HEK293 (cell line): Measurements from ENCODE around the gene HMGB1.
A peak's percentile ranks its signal among the peaks of the same experiment; 100 is the strongest.

Source experiments
- CTCF ChIA-PET: fragments of 350-600 bp; formaldehyde crosslinking; extraction: SDS; loops from one replicate; lab custom pipeline; 2021; ENCODE audit warnings: antibody characterized with exemption; lab: Yijun Ruan, JAX
- POLR2A ChIA-PET: fragments of 300-600 bp; formaldehyde crosslinking; extraction: SDS; loops from one replicate; lab custom pipeline; 2020; ENCODE audit warnings: antibody characterized with exemption, inconsistent platforms; lab: Yijun Ruan, JAX
- H3K27ac ChIP-seq: fragments of 200-500 bp; sonication (Bioruptor generic); 2 replicates; pipeline ENCODE4 v1.5.1; 2014; ENCODE audit warnings: low read depth, low read length, control low read depth, inconsistent platforms; ENCODE audit errors: extremely low read depth
- H3K36me3 ChIP-seq, 2 experiments: fragments of 200-500 bp in 1 of 2; sonication (Bioruptor generic) in 1 of 2; 1 replicate in 1 of 2; 2 replicates in 1 of 2; pipeline ENCODE4 v1.5.1; 2014 to 2017; ENCODE audit warnings: inconsistent platforms in 2 of 2, low read length in 2 of 2; ENCODE audit not compliant: control insufficient read depth in 2 of 2, insufficient read depth in 1 of 2
- H3K4me1 ChIP-seq: fragments of 200-500 bp; sonication (Bioruptor generic); 2 replicates; pipeline ENCODE4 v1.5.1; 2014; ENCODE audit warnings: mild to moderate bottlenecking, low read length, inconsistent platforms; ENCODE audit not compliant: control insufficient read depth, insufficient read depth
- H3K4me3 ChIP-seq: 2 replicates; pipeline ENCODE4 v1.5.1; 2011; ENCODE audit warnings: low read depth, mild to moderate bottlenecking, control low read depth, low read length, moderate library complexity
- H3K9me3 ChIP-seq: fragments of 200-500 bp; sonication (Bioruptor generic); 2 replicates; pipeline ENCODE4 v1.5.1; 2014; ENCODE audit warnings: low read depth, low read length, inconsistent platforms; ENCODE audit not compliant: control insufficient read depth, insufficient read depth
- KLF16 ChIP-seq: fragments of 450-650 bp; formaldehyde crosslinking; IDR thresholded peaks from 2 replicates; pipeline ENCODE4 v1.5.1; 2017; ENCODE audit warnings: missing biosample characterization, missing genetic modification characterization
- SCRT2 ChIP-seq: fragments of 450-650 bp; formaldehyde crosslinking; IDR thresholded peaks from 2 replicates; pipeline ENCODE4 v1.5.1; 2016; ENCODE audit warnings: missing biosample characterization, missing genetic modification characterization
- WT1 ChIP-seq: fragments of 450-650 bp; formaldehyde crosslinking; IDR thresholded peaks from 2 replicates; pipeline ENCODE4 v1.5.1; 2016; ENCODE audit warnings: missing biosample characterization, missing genetic modification characterization
- ZBTB17 ChIP-seq: fragments of 450-650 bp; formaldehyde crosslinking; IDR thresholded peaks from 2 replicates; pipeline ENCODE4 v1.5.1; 2016; ENCODE audit warnings: missing biosample characterization, missing genetic modification characterization
- ZBTB7A ChIP-seq: fragments of 450-650 bp; formaldehyde crosslinking; IDR thresholded peaks from 2 replicates; pipeline ENCODE4 v1.5.1; 2016; ENCODE audit warnings: low read depth, missing biosample characterization, missing genetic modification characterization
- ZFP69B ChIP-seq: fragments of 450-650 bp; formaldehyde crosslinking; IDR thresholded peaks from 2 replicates; pipeline ENCODE4 v1.5.1; 2016; ENCODE audit warnings: missing biosample characterization, missing genetic modification characterization
- ZNF10 ChIP-seq: fragments of 450-650 bp; formaldehyde crosslinking; IDR thresholded peaks from 2 replicates; pipeline ENCODE4 v1.5.1; 2017; ENCODE audit warnings: missing biosample characterization, missing genetic modification characterization
- ZNF140 ChIP-seq: fragments of 450-650 bp; formaldehyde crosslinking; IDR thresholded peaks from 2 replicates; pipeline ENCODE4 v1.5.1; 2016; ENCODE audit warnings: missing biosample characterization, missing genetic modification characterization
- ZNF146 ChIP-seq: fragments of 450-650 bp; formaldehyde crosslinking; IDR thresholded peaks from 2 replicates; pipeline ENCODE4 v1.5.1; 2016; ENCODE audit warnings: missing biosample characterization, missing genetic modification characterization
- ZNF148 ChIP-seq: fragments of 450-650 bp; formaldehyde crosslinking; IDR thresholded peaks from 2 replicates; pipeline ENCODE4 v1.5.0; 2017; ENCODE audit warnings: missing biosample characterization, missing genetic modification characterization, borderline replicate concordance
- ZNF211 ChIP-seq: fragments of 450-650 bp; formaldehyde crosslinking; IDR thresholded peaks from 2 replicates; pipeline ENCODE4 v1.5.1; 2016; ENCODE audit warnings: low read depth, missing biosample characterization, missing genetic modification characterization
- ZNF248 ChIP-seq: fragments of 450-650 bp; formaldehyde crosslinking; IDR thresholded peaks from 2 replicates; pipeline ENCODE4 v1.5.1; 2017; ENCODE audit warnings: missing biosample characterization, missing genetic modification characterization
- ZNF341 ChIP-seq: fragments of 450-650 bp; formaldehyde crosslinking; IDR thresholded peaks from 2 replicates; pipeline ENCODE4; 2016; ENCODE audit warnings: low read depth, missing biosample characterization, missing genetic modification characterization
- ZNF354C ChIP-seq: fragments of 450-650 bp; formaldehyde crosslinking; IDR thresholded peaks from 2 replicates; pipeline ENCODE4 v1.5.1; 2016; ENCODE audit warnings: missing biosample characterization, missing genetic modification characterization, low read depth, borderline replicate concordance
- ZNF521 ChIP-seq: fragments of 450-650 bp; formaldehyde crosslinking; IDR thresholded peaks from 2 replicates; pipeline ENCODE4 v1.5.1; 2017; ENCODE audit warnings: missing biosample characterization, mild to moderate bottlenecking, missing genetic modification characterization
- ZNF596 ChIP-seq: fragments of 450-650 bp; IDR thresholded peaks from 2 replicates; pipeline ENCODE4 v1.5.0; 2018; ENCODE audit warnings: missing biosample characterization, mild to moderate bottlenecking, missing genetic modification characterization, moderate library complexity
- ZNF623 ChIP-seq: fragments of 450-650 bp; formaldehyde crosslinking; IDR thresholded peaks from 2 replicates; pipeline ENCODE4 v1.5.1; 2016; ENCODE audit warnings: missing biosample characterization, missing genetic modification characterization
- ZNF704 ChIP-seq: fragments of 450-650 bp; formaldehyde crosslinking; IDR thresholded peaks from 2 replicates; pipeline ENCODE4 v1.5.1; 2016; ENCODE audit warnings: missing biosample characterization, missing genetic modification characterization
- ZXDB ChIP-seq: fragments of 450-650 bp; formaldehyde crosslinking; IDR thresholded peaks from 2 replicates; pipeline ENCODE4 v1.5.1; 2016; ENCODE audit warnings: missing biosample characterization, missing genetic modification characterization
- TF ChIP-seq, protein P1 (sequence below): fragments of 450-650 bp; formaldehyde crosslinking; IDR thresholded peaks from 2 replicates; pipeline ENCODE4 v1.5.1; 2016; ENCODE audit warnings: missing biosample characterization, missing genetic modification characterization
- TF ChIP-seq, protein P2 (sequence below): fragments of 450-650 bp; formaldehyde crosslinking; IDR thresholded peaks from 2 replicates; pipeline ENCODE4 v1.5.1; 2016; ENCODE audit warnings: missing biosample characterization, missing genetic modification characterization
- TF ChIP-seq, protein P3 (sequence below): fragments of 450-650 bp; formaldehyde crosslinking; IDR thresholded peaks from 2 replicates; pipeline ENCODE4; 2016; ENCODE audit warnings: missing biosample characterization, missing genetic modification characterization
- TF ChIP-seq, protein P4 (sequence below): fragments of 450-650 bp; IDR thresholded peaks from 2 replicates; pipeline ENCODE4 v1.5.1; 2018; ENCODE audit warnings: missing biosample characterization, mild to moderate bottlenecking, missing genetic modification characterization

Gene HMGB1

GRCh38 chr13:30477346-30478195 lies 11.8 kb upstream of the HMGB1 start:
- TF ChIP-seq, protein P1, sequence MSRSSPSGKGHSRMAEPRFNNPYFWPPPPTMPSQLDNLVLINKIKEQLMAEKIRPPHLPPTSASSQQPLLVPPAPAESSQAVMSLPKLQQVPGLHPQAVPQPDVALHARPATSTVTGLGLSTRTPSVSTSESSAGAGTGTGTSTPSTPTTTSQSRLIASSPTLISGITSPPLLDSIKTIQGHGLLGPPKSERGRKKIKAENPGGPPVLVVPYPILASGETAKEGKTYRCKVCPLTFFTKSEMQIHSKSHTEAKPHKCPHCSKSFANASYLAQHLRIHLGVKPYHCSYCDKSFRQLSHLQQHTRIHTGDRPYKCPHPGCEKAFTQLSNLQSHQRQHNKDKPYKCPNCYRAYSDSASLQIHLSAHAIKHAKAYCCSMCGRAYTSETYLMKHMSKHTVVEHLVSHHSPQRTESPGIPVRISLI (tag by site-specific recombination): no peak
- no peak for TF ChIP-seq ZXDB
- no peak for TF ChIP-seq ZNF354C (tag by site-specific recombination)
- no peak for TF ChIP-seq ZNF521 (tag by site-specific recombination)
- TF ChIP-seq ZNF211 (tag by site-specific recombination): no peak
- TF ChIP-seq WT1 (tag by site-specific recombination): no peak
- no peak for TF ChIP-seq ZNF248
- no peak for TF ChIP-seq ZNF623 (tag by site-specific recombination)
- TF ChIP-seq, all 188 proteins: peak for 0
- POLR2A ChIA-PET: interaction anchor here (1.5 kb wide), 1 partner anchor 12 kb away, joined by 7 read pairs; the partner anchor contains the start of gene HMGB1
- no peaks in the 10 kb centered on the region for H3K36me3 ChIP-seq
- no peak overlapping the region for H3K27ac ChIP-seq
- H3K4me3 ChIP-seq: no peak overlapping the region
- CTCF ChIA-PET: interaction anchor here (0.6 kb wide), 1 partner anchor 84 kb away, joined by 4 read pairs; no protein-coding TSS in a partner anchor
- no peaks in the 10 kb centered on the region for H3K4me1 ChIP-seq
- H3K9me3 ChIP-seq: no peaks in the 10 kb centered on the region

DNA sequence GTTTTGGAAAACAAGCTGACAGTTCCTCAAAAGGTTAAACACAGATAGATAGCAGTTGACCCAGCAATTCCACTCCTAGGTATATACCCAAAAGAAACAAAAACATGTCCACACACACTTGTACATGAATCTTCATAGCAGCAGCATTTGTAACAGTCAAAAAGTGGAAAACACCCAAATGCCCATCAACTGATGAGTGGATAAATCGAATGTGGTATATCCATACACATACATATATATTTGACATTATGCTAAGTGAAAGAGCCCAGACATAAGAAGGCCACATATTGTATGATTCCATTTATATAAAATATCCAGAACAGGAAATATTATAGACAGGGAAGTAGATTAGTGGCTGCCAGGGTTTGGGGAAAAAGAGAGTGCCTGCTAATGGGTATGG lies 7.9 kb upstream of the HMGB1 start:
- Histone ChIP-seq H3K4me3 (no peak overlapping the region), H3K36me3 (no peaks in the 10 kb centered on the region), H3K4me1 (no peaks in the 10 kb centered on the region), H3K27ac (no peak overlapping the region), H3K9me3 (no peaks in the 10 kb centered on the region)
- CTCF ChIA-PET: no interaction called here
- POLR2A ChIA-PET: no interaction called here
- TF ChIP-seq KLF16 (tag by site-specific recombination) (no peak), ZNF140 (peak; percentile 87), SCRT2 (no peak), ZNF10 (peak; percentile 80)
- TF ChIP-seq, protein P2, sequence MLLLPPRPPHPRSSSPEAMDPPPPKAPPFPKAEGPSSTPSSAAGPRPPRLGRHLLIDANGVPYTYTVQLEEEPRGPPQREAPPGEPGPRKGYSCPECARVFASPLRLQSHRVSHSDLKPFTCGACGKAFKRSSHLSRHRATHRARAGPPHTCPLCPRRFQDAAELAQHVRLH (tag by site-specific recombination): no peak

DNA sequence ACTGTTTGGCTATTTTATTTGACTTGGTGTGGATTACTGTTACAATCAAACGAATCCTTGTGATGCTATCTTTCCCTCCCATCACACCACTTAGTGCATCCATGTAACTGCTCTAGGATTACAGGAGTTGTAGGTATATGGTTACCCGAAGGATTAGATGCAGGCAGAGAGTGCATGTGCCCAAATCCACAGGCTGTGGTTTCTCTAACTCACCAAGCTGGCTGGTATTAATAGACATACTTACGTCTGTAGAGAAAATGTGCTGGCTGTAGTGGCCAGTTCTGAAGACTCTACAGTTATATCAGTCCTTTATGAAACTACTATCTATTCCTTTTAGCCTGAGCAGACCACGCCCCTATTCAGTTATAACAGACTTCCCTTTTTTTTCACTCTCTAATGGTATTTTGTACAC lies 1.1 kb upstream of the HMGB1 start:
- Histone ChIP-seq H3K27ac (no peak overlapping the region), H3K9me3 (no peaks in the 10 kb centered on the region), H3K4me1 (peaks cover 6% of the 10 kb centered on the region; the same call in 1 of the 2 replicates), H3K36me3 (peaks cover 13 to 20% of the 10 kb centered on the region in 2 experiments; a peak in 2 of 3 replicates), H3K4me3 (no peak overlapping the region)
- ChIA-PET CTCF (interaction anchor here (0.6 to 0.9 kb wide), 3 partner anchors 387 to 578 kb away, joined by 3 read pairs; no protein-coding TSS in a partner anchor), POLR2A (interaction anchor here (1.6 to 3.0 kb wide), 2 partner anchors 11 to 150 kb away, joined by 7 to 21 read pairs; partner anchors contain the start of gene USPL1)
- no peak for TF ChIP-seq ZNF341 (tag by site-specific recombination)
- TF ChIP-seq WT1 (tag by site-specific recombination): 0 out of 2 replicates have a peak, but pooled peaks have one; percentile 52
- TF ChIP-seq, protein P3, sequence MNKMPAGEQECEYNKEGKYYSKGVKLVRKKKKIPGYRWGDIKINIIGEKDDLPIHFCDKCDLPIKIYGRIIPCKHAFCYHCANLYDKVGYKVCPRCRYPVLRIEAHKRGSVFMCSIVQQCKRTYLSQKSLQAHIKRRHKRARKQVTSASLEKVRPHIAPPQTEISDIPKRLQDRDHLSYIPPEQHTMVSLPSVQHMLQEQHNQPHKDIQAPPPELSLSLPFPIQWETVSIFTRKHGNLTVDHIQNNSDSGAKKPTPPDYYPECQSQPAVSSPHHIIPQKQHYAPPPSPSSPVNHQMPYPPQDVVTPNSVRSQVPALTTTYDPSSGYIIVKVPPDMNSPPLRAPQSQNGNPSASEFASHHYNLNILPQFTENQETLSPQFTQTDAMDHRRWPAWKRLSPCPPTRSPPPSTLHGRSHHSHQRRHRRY (tag by site-specific recombination): no peak
- no peak for TF ChIP-seq ZBTB7A
- peak; percentile 80 for TF ChIP-seq ZBTB17
- no peak for TF ChIP-seq ZNF623 (tag by site-specific recombination)
- no peak for TF ChIP-seq ZNF704 (tag by site-specific recombination)
- TF ChIP-seq, protein P4, sequence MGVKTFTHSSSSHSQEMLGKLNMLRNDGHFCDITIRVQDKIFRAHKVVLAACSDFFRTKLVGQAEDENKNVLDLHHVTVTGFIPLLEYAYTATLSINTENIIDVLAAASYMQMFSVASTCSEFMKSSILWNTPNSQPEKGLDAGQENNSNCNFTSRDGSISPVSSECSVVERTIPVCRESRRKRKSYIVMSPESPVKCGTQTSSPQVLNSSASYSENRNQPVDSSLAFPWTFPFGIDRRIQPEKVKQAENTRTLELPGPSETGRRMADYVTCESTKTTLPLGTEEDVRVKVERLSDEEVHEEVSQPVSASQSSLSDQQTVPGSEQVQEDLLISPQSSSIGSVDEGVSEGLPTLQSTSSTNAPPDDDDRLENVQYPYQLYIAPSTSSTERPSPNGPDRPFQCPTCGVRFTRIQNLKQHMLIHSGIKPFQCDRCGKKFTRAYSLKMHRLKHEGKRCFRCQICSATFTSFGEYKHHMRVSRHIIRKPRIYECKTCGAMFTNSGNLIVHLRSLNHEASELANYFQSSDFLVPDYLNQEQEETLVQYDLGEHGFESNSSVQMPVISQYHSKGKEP (tag by site-specific recombination): peak; percentile 44; the same call in 1 of the 2 replicates
- TF ChIP-seq ZFP69B (tag by site-specific recombination): no peak
- no peak for TF ChIP-seq ZNF596 (tag by site-specific recombination)
- TF ChIP-seq ZNF148 (tag by site-specific recombination): no peak
- TF ChIP-seq ZNF146 (tag by site-specific recombination): no peak
